ENCODE data around the gene UMAD1. TPM values are rescaled to one million over a fixed set of nuclear protein-coding genes. Genes with fewer than 3 reads are reported as not detected.
A peak's percentile ranks its signal among the peaks of the same experiment; 100 is the strongest.

UMAD1 gene
- total RNA-seq: 10 to 100 TPM in 6 of 8 experiments, 1 to 10 TPM in 2; 7.8 to 19.1 (median 12.5) TPM

DNA sequence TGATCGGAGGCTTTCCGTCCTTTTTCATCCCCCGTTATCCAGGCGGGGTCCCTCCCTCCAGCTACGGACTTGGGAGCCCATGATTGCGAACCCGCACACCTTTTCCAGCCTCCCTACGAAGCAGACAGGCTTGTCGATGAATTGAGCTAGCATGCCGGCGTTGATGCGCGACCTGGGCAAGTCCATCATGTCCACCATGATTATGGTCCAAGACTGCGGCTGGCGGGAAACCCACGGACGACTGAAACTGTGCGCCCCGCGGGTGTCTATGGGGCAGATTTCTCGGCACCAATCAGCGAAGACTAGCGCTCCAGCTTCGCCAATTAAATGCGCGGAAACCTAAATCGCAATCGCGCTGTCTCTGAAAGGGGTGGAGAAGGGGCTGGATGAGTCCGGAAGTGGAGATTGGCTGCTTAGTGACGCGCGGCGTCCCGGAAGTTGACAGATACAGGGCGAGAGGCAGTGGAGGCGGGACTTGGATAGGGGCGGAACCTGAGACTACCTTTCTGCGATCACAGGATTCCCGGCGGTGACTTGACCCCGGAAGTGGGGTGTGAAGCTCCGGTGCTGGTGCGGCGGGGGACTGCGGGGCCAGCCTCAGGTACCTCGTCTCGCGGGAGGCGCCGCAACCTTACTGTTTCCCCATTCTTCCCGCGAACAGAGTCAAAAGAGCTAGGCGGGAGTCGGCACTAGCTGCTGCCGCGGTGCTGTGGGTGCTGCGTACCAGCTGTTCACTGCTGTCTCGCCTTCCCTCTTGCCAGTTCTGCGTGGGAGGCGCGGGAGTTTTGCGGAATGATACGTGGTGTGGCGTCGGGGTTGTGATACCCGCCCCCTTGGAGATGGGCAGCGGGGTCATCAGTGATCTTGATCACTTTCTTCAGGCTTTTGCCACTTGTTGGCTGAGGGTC is at the start of gene UMAD1:
TSS of gene UMAD1 (plus strand) at position 532 of the 908 bp plus-strand sequence. CDS start 32,620 bp downstream, outside the sequence.
- WGBS, 10 experiments: 0 to 3% (median 0%) methylated on average over 1 to 20 of the region's 68 CpGs; no CpG with 5 or more reads in 1 of the 10 experiments
- ATAC-seq (replicated peaks in 6 of 8): peak; percentile 96 to 99 (median 98)
- Histone ChIP-seq H3K27ac (peak within 1 kb of the TSS; percentile 7 to 71), H3K4me3 (peak within 1 kb of the TSS; percentile 53 to 82 (median 59)), H3K4me1 (replicated peaks in 1 of 2) (peaks cover 11 to 14% of the 10 kb centered on the region in 2 donors)
- in situ Hi-C loops (cut with MboI; ENCODE audit: low pct_unique_long_range_greater_than_20kb in 2 of 9, low sequenced_read_pairs in 9 of 9, unreplicated experiment in 9 of 9): no loop called here

DNA sequence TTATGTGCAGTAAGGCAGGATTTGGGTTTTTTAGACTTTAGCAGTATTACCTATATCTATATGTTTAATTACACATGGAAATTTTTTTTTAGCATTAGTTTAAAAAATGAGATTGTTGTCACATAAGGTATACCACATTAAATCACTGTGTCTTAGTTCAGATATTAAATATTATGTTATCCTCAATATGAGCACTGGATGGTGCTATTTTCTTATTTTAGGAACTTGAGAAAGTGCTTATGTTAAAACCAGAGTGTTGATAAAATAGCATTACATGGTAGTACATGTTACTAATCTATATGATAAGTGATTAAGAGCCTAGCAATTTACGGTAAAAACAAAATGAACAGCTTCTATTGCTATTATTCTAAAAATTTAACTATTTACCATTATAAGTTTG is 45.1 kb upstream of the UMAD1 start:
- peak in 2 of 8 experiments; percentile 34 to 46 for ATAC-seq (replicated peaks in 6 of 8)

DNA sequence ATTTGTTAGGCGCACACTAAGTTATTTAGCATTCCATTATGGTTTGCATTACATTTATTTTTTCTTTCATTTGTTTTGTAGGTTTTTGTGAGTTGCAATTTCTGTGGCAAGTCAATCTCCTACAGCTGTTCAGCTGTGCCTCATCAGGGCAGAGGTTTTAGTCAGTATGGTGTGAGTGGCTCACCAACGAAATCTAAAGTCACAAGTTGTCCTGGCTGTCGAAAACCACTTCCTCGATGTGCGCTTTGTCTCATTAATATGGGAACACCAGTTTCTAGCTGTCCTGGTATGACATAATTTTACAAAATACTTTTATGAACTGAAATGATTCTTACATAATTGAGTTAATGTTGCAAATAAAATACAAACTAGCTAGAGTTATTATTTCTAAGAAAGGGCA is 44.4 kb upstream of the UMAD1 start:
- Histone ChIP-seq H3K4me3 (no peak overlapping the region), H3K27ac (no peak overlapping the region), H3K4me1 (replicated peaks in 1 of 2) (no peaks in the 10 kb centered on the region)
- 87 to 100% (median 96%) methylated on average over 3 to 5 of the region's 5 CpGs; no CpG with 5 or more reads in 1 of the 10 experiments for WGBS, 10 experiments
- in situ Hi-C loops (cut with MboI; ENCODE audit: low pct_unique_long_range_greater_than_20kb in 2 of 9, low sequenced_read_pairs in 9 of 9, unreplicated experiment in 9 of 9): loop anchor here in 1 of 9 experiments (25.0 kb wide), 1 partner anchor 616 kb away; no protein-coding TSS in a partner anchor
- no peak for ATAC-seq (replicated peaks in 6 of 8)

More for the DNA sequence above, 45.1 kb upstream of the UMAD1 start:
- Histone ChIP-seq H3K27ac (no peak overlapping the region), H3K4me1 (replicated peaks in 1 of 2) (no peaks in the 10 kb centered on the region), H3K4me3 (no peak overlapping the region)
- in situ Hi-C loops (cut with MboI; ENCODE audit: low pct_unique_long_range_greater_than_20kb in 2 of 9, low sequenced_read_pairs in 9 of 9, unreplicated experiment in 9 of 9): loop anchor here in 1 of 9 experiments (25.0 kb wide), 1 partner anchor 617 kb away; no protein-coding TSS in a partner anchor
- WGBS, 10 experiments: 29 to 100% (median 83%) methylated on average over 1 of the region's 1 CpG; no CpG with 5 or more reads in 3 of the 10 experiments

DNA sequence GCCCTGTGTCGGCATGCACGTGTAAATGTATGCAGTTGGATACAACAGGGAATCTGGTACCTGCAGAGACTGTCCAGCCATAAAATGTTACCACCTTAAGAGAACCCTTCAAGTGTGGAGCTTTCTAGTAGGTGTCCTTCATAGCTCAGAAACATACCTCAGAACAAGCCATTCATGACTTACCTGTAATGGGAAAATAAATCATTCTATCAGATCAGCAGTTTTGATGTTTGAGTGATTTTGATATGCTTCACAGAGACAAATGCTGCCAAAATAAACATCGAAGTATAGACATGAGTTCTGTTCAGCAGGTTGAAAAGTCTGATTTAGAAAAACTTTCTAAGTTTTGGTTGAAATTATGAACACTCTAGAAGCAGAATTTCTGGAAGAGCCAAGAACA is 33.5 kb upstream of the UMAD1 start:
- 44 to 100% (median 97%) methylated on average over 1 to 3 of the region's 3 CpGs for WGBS, 10 experiments
- Histone ChIP-seq H3K4me3 (no peak overlapping the region), H3K27ac (no peak overlapping the region), H3K4me1 (replicated peaks in 1 of 2) (no peaks in the 10 kb centered on the region)
- no peak for ATAC-seq (replicated peaks in 6 of 8)
- in situ Hi-C loops (cut with MboI; ENCODE audit: low pct_unique_long_range_greater_than_20kb in 2 of 9, low sequenced_read_pairs in 9 of 9, unreplicated experiment in 9 of 9): no loop called here

DNA sequence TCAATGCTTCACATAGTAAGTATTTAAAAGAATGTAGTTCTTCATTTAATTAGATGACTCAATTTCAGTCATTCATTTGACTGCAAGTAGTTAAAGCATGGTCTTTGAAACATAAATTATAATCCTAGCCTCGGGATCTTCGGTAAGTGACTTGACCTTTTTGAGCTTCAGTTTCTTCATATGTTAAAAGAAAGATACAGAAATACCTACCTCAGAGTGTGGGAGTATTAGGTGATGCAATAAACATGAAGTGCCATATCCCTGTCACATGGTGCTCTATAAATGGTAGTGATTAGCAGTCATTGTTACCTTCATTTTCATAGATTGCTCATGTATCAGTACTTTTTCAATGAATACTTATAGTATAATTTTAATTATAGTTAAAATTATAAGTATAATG is 31.2 kb upstream of the UMAD1 start:
- no peak for ATAC-seq (replicated peaks in 6 of 8)
- Histone ChIP-seq H3K27ac (no peak overlapping the region), H3K4me1 (replicated peaks in 1 of 2) (no peaks in the 10 kb centered on the region), H3K4me3 (no peak overlapping the region)
- WGBS, 10 experiments: 38 to 100% (median 87%) methylated on average over 1 to 2 of the region's 2 CpGs; no CpG with 5 or more reads in 2 of the 10 experiments
- in situ Hi-C loops (cut with MboI; ENCODE audit: low pct_unique_long_range_greater_than_20kb in 2 of 9, low sequenced_read_pairs in 9 of 9, unreplicated experiment in 9 of 9): no loop called here

DNA sequence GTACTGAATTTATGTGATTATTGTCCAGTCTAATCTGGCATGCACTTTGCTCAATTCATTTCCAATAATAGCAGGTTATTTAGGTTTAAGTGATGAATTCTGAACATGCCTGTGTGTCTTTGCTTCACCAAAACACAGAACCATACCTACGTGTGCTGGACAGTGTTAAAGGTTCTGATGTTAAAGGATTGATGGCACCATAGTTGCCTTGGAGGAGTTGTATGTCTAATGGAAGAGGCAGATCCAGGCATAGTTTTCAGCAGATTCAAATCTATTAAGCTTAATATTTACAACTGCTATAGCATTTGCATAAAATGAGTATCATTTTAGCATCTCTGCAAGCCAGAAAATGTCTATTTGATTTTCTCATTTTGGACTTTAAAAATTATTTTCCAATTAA is 28.0 kb upstream of the UMAD1 start:
- in situ Hi-C loops (cut with MboI; ENCODE audit: low pct_unique_long_range_greater_than_20kb in 2 of 9, low sequenced_read_pairs in 9 of 9, unreplicated experiment in 9 of 9): no loop called here
- 22 to 100% (median 89%) methylated on average over 1 of the region's 1 CpG; no CpG with 5 or more reads in 3 of the 10 experiments for WGBS, 10 experiments
- ATAC-seq (replicated peaks in 6 of 8): no peak
- Histone ChIP-seq H3K4me3 (no peak overlapping the region), H3K27ac (no peak overlapping the region), H3K4me1 (replicated peaks in 1 of 2) (no peaks in the 10 kb centered on the region)

DNA sequence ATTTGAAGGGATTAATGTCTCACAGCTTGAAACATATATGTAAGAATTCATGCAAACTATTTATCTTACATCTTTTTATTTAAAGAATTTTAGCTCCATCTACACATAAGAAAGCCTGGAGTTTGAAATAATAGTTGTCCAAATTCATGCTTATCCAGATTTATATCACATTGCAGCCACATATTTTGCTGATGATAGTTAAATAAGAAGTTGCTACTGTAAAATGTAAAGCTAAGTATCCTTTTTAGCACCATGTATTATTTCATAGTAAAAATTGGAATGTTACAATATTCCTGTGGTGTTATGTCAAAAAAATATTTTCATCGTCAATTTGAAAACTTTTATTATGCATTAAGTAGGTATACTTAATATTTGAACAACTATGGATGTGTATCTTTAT is 27.3 kb upstream of the UMAD1 start:
- Histone ChIP-seq H3K4me3 (no peak overlapping the region), H3K4me1 (replicated peaks in 1 of 2) (no peaks in the 10 kb centered on the region), H3K27ac (no peak overlapping the region)
- WGBS, 10 experiments: 71 to 100% (median 94%) methylated on average over 1 of the region's 1 CpG; no CpG with 5 or more reads in 1 of the 10 experiments
- ATAC-seq (replicated peaks in 6 of 8): no peak
- in situ Hi-C loops (cut with MboI; ENCODE audit: low pct_unique_long_range_greater_than_20kb in 2 of 9, low sequenced_read_pairs in 9 of 9, unreplicated experiment in 9 of 9): no loop called here

DNA sequence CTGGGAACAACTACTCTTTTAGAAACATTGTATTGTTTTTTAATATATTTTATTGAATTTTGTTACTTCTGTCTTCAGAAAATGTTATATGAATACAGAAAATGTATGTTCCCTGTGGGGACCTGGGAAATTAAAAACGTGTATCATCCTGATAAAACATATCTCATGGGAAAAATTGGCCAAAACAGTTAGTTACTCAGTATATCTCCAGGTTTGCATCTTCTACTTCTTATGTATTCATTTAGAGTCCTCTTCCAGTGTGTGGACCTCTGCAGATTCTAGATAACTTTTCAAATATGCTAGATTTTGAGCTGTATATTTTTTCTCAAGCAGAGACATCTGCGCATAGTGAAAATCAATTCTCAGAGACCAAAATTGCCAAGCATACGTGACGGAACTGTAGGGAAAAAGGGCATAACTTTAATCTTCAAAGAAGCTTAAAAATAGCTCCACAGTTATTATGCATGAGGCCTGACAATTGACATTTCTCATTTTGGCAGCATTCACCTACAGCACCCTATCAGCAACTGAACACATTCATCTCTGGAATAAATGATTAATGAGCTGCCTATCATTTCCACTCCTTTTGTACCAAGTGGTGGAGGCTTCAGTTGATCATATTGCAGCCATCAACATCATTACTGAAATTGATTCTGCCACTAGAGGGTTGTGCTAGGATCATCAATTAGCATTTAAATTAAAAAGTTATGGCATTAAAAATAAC is 26.4 kb upstream of the UMAD1 start:
- Histone ChIP-seq H3K4me3 (no peak overlapping the region), H3K4me1 (replicated peaks in 1 of 2) (no peaks in the 10 kb centered on the region), H3K27ac (no peak overlapping the region)
- in situ Hi-C loops (cut with MboI; ENCODE audit: low pct_unique_long_range_greater_than_20kb in 2 of 9, low sequenced_read_pairs in 9 of 9, unreplicated experiment in 9 of 9): no loop called here
- no peak for ATAC-seq (replicated peaks in 6 of 8)
- WGBS, 10 experiments: 30 to 100% (median 84%) methylated on average over 1 to 4 of the region's 4 CpGs

DNA sequence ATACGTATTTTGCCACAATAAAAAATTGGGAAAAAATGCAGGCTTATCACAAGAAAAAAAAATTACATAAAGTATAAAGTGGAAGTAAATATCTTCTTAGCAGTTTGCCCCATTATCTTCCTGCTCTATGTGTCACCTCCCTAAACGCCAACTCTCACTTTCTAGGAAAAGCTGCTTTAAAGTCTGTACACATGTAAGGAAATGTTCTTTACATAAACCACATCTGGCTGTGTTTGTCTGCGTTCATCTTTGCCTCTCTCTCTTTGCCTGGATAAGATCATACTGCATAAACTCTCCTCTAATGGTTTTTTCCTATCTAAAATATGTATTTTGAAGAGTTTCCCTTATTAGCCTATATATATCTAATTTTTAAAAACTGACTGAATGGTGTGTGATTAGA is 23.0 kb upstream of the UMAD1 start:
- WGBS, 10 experiments: 33 to 100% (median 81%) methylated on average over 1 to 3 of the region's 3 CpGs; no CpG with 5 or more reads in 1 of the 10 experiments
- ATAC-seq (replicated peaks in 6 of 8): no peak
- H3K4me3 ChIP-seq: no peak overlapping the region
- no peaks in the 10 kb centered on the region for H3K4me1 ChIP-seq (replicated peaks in 1 of 2)
- no peak overlapping the region for H3K27ac ChIP-seq
- in situ Hi-C loops (cut with MboI; ENCODE audit: low pct_unique_long_range_greater_than_20kb in 2 of 9, low sequenced_read_pairs in 9 of 9, unreplicated experiment in 9 of 9): no loop called here

DNA sequence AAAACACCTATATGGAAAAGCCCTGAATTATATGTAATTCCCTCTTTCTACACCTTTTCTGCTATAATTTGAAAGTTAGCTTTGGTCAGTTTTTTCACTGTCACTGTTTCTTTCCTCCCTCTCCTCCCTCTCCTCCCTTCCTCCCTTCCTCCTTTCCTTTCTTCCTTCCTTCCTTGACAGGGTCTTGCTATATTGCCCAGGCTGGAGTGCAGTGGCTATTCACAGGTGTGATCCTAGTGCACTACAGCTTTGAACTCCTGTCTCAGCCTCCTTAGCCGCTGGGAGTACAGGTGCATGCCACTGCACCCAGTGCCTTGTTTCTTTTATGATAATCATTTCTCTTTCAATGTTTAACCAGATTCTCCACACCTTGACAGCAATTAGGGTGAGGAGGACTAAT is 22.1 kb upstream of the UMAD1 start:
- H3K4me1 ChIP-seq (replicated peaks in 1 of 2): no peaks in the 10 kb centered on the region
- in situ Hi-C loops (cut with MboI; ENCODE audit: low pct_unique_long_range_greater_than_20kb in 2 of 9, low sequenced_read_pairs in 9 of 9, unreplicated experiment in 9 of 9): no loop called here
- ATAC-seq (replicated peaks in 6 of 8): no peak
- H3K27ac ChIP-seq: no peak overlapping the region
- 0 to 100% (median 80%) methylated on average over 1 of the region's 1 CpG; no CpG with 5 or more reads in 3 of the 10 experiments for WGBS, 10 experiments
- no peak overlapping the region for H3K4me3 ChIP-seq

DNA sequence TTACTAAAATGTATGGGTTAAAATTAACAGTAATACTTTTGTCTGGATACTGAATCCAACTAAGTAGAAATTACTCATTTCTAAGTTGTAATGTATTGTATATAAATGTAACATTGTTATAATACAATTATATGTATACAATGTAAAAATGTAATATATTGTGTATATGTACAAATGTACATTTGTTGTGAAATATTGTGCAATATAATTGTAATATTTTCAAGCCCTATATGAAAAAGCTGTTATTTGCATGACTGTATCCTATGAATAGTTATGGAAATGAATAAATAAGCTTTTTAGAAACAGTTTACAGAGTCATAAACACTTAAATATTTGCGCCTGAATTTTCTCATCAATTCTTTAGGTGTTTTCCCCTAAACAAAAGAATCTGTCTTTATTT is 20.3 kb upstream of the UMAD1 start:
- ATAC-seq (replicated peaks in 6 of 8): peak in 1 of 8 experiments; percentile 65
- in situ Hi-C loops (cut with MboI; ENCODE audit: low pct_unique_long_range_greater_than_20kb in 2 of 9, low sequenced_read_pairs in 9 of 9, unreplicated experiment in 9 of 9): no loop called here
- Histone ChIP-seq H3K4me1 (replicated peaks in 1 of 2) (no peaks in the 10 kb centered on the region), H3K27ac (no peak overlapping the region), H3K4me3 (no peak overlapping the region)
- 11 to 100% (median 100%) methylated on average over 1 of the region's 1 CpG for WGBS, 10 experiments

DNA sequence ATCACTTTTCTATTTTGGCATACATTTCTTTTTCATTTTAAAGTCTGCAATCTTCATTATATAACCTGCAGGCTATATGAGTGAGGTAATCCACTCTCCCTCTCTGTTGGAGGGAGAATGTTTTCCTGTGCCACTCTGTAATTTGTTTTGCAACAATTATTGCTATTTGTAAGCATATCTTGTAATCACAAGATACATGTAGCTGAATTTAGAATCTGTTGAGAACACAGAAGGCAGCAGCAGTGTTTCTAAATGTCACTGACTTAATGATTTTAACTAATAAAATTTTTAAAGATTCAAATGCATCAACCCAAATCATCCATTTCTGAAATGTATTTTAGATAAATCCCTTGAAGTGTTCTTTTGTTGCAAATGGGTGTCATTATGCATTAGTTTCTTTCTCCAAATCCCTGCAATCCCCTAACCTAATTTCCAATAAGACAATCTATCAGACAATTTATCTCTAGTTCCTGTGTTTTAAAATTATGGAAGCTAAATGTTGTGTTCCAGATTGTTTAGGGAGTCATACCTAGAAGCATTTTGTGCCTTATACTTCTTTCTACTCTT is 19.8 kb upstream of the UMAD1 start:
- in situ Hi-C loops (cut with MboI; ENCODE audit: low pct_unique_long_range_greater_than_20kb in 2 of 9, low sequenced_read_pairs in 9 of 9, unreplicated experiment in 9 of 9): no loop called here
- Histone ChIP-seq H3K4me1 (replicated peaks in 1 of 2) (no peaks in the 10 kb centered on the region), H3K4me3 (no peak overlapping the region), H3K27ac (no peak overlapping the region)
- ATAC-seq (replicated peaks in 6 of 8): peak in 1 of 8 experiments; percentile 59

DNA sequence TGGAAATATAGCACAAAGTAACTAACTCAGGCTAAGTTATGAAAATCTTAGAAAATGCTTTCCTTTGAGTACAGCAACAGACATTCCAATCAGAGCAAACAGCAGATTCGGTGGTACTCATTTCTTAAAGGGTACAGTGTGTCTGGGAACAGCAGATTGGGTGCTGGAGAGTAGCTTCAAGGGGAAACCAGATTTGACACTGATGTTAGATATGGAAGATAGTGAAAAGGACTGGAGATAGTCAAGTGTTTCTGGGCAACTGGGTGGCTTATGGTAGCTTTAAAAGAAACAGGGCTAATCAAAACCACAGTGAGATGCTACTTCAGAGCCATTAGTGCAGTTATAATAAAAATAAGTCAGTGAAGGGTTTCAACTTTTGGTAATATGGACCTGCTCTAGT is 12.1 kb upstream of the UMAD1 start:
- 67 to 100% (median 80%) methylated on average over 1 of the region's 1 CpG; no CpG with 5 or more reads in 5 of the 10 experiments for WGBS, 10 experiments
- no peak for ATAC-seq (replicated peaks in 6 of 8)
- H3K4me1 ChIP-seq (replicated peaks in 1 of 2): no peaks in the 10 kb centered on the region
- H3K27ac ChIP-seq: no peak overlapping the region
- no peak overlapping the region for H3K4me3 ChIP-seq
- in situ Hi-C loops (cut with MboI; ENCODE audit: low pct_unique_long_range_greater_than_20kb in 2 of 9, low sequenced_read_pairs in 9 of 9, unreplicated experiment in 9 of 9): no loop called here
